GM18867 (cell line): ENCODE data around the gene NFIL3.
"Not testable (repeated sequence)": the region's sequence is repeated elsewhere in the genome, so short reads cannot be mapped to it uniquely, and the experiment has no call there.

Source experiments
- ATAC-seq: cut with Tn5 transposase; IDR thresholded peaks from one replicate; pipeline ENCODE4 v1.9.1; 2021; ENCODE audit warnings: mild to moderate bottlenecking, moderate library complexity; ENCODE audit not compliant: unreplicated experiment

Gene NFIL3

GRCh38 chr9:91398926-91399325 lies 24.7 kb downstream of the NFIL3 start:
- ATAC-seq: no peak

GRCh38 chr9:91395553-91396471 lies 27.8 kb downstream of the NFIL3 start:
- ATAC-seq: no peak

- no peak for ATAC-seq
Observed at GRCh38 chr9:91395106-91395552, 28.5 kb downstream of the NFIL3 start.

GRCh38 chr9:91393826-91394225 lies 29.8 kb downstream of the NFIL3 start:
- no peak for ATAC-seq

- no peak for ATAC-seq
Observed at GRCh38 chr9:91392435-91392834, 31.2 kb downstream of the NFIL3 start.

GRCh38 chr9:91391818-91392217 lies 31.8 kb downstream of the NFIL3 start:
- ATAC-seq: no peak

- ATAC-seq: no peak
Observed at GRCh38 chr9:91391412-91391811, 32.2 kb downstream of the NFIL3 start.

- not testable (repeated sequence) for ATAC-seq
Observed at GRCh38 chr9:91389686-91390085, 33.9 kb downstream of the NFIL3 start.

- ATAC-seq: no peak
Observed at GRCh38 chr9:91386765-91387164, 36.9 kb downstream of the NFIL3 start.

- no peak for ATAC-seq
Observed at GRCh38 chr9:91384954-91385353, 38.7 kb downstream of the NFIL3 start.

GRCh38 chr9:91383577-91383976 lies 40.1 kb downstream of the NFIL3 start:
- no peak for ATAC-seq

GRCh38 chr9:91382298-91382697 lies 41.3 kb downstream of the NFIL3 start:
- ATAC-seq: no peak

- ATAC-seq: no peak
Observed at GRCh38 chr9:91379426-91379825, 44.2 kb downstream of the NFIL3 start.

- ATAC-seq: no peak
Observed at GRCh38 chr9:91378695-91379127, 44.9 kb downstream of the NFIL3 start.

GRCh38 chr9:91378054-91378453 lies 45.6 kb downstream of the NFIL3 start:
- not testable (repeated sequence) for ATAC-seq

- no peak for ATAC-seq
Observed at GRCh38 chr9:91376239-91376638, 47.4 kb downstream of the NFIL3 start.

GRCh38 chr9:91374939-91375338 lies 48.7 kb downstream of the NFIL3 start:
- no peak for ATAC-seq

- no peak for ATAC-seq
Observed at GRCh38 chr9:91371894-91372293, 51.7 kb downstream of the NFIL3 start.

- ATAC-seq: not testable (repeated sequence)
Observed at GRCh38 chr9:91370006-91370405, 53.6 kb downstream of the NFIL3 start.

GRCh38 chr9:91364702-91365101 lies 58.9 kb downstream of the NFIL3 start:
- ATAC-seq: no peak

- ATAC-seq: no peak
Observed at GRCh38 chr9:91364005-91364404, 59.6 kb downstream of the NFIL3 start.

GRCh38 chr9:91362051-91362611 lies 61.5 kb downstream of the NFIL3 start:
- ATAC-seq: no peak
